Measurements from ENCODE around the gene NKIRAS2.

The NKIRAS2 gene

DNA sequence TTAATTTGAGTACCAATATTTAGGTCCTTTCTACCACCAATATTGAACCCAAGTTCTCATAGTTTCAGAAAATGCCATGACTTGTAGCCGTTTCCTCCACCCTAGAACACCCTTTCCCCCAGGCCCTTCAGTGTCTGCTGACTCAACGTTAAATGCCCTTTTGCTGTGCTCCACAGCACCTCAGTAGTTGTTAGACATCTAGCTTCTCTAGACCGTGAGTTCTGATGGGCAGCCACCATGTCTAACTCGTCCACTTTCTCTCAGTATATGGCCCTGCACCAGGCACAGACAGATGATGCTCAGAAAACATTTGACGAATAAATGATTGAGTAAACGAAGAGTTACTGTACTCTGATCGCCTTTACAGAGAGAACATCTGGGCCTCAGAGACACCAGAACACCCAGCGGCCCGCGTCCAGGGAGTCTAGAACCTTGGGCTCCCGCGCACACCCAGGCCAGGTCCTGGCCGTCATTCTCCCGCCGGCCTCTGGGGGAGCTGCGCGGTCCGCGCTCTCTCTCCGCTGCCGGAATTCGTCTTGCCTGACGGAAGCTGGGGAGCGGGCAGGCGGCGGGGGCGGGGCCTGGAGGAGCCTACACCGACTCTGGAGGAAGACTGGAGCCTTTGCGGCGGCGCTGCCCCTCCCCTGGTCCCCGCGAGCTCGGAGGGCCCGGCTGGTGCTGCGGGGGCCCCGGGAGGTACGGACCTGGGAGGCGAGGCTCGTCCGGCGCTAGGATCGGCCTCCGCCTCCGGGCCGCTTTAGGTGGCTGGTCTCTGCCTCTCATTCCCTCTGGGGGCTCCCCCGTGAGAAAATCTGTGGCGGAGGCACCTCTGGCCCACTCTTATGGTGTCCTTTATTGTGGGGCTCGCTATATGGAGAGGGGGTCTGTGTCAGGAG lies at the start of gene NKIRAS2:
Gene NKIRAS2 (plus strand): TSS at position 582 of the 896 bp plus-strand sequence. CDS start 1,488 bp downstream, outside the sequence.
- peak; percentile 91 for DNase-seq (ENCODE audit: low read depth)

DNA sequence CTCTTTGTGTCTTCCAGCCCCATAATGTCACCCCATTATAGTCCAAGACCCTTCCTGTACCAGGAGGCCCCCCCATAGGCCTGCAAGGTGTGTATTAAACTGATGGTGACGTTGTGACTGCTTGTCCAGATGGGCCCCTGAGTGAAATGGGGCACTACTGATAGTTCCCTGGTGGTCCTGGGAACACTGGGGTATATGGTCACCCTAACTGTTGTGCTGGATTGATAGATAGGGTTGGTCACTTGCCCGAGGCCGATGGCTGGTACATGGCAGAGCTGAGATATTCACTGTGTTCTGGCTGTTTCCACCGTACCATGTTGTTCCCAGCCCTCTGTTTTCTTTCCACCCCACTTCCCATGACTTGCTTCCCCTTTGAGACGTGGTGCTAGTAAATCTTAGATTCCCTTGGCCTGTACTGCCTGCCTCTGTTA lies 49.0 kb upstream of the NKIRAS2 start:
- no peak for DNase-seq (ENCODE audit: low read depth)

DNA sequence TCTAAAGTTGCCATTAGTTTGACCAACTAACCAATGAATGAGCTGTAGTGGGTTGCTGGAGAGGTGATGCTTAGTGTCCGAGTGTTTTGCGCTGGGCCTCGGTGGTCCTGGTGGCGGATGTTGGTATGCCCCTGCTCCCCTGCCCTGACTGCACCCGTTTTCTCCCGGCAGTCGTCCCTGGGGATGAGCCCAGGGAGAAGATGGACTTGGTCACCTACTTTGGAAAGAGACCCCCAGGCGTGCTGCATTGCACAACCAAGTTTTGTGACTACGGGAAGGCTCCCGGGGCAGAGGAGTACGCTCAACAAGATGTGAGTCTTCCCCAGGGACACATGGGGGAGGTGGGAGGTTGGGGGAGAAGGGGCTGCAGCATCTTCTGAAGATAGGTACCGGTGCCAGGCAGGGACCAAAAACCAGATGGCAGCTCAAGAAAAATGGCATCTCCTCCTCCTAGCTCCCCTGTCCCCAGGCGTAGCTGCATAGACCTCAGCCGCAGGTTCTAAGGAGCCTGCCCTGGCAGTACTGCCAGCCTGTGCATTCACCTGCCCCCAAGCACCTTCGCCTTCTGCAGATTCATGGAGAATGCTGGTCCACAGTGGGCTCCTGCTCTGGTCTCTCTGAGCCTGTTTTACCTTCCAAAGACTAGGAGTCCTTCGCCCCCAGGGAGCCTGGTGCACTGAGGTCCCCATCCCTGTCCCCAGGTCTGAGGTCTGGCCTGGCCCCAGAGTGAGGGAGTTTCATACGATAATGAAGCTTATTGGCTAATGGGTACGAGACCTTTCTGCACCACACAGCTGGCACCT lies 48.0 kb upstream of the NKIRAS2 start:
- no peak for DNase-seq (ENCODE audit: low read depth)

DNA sequence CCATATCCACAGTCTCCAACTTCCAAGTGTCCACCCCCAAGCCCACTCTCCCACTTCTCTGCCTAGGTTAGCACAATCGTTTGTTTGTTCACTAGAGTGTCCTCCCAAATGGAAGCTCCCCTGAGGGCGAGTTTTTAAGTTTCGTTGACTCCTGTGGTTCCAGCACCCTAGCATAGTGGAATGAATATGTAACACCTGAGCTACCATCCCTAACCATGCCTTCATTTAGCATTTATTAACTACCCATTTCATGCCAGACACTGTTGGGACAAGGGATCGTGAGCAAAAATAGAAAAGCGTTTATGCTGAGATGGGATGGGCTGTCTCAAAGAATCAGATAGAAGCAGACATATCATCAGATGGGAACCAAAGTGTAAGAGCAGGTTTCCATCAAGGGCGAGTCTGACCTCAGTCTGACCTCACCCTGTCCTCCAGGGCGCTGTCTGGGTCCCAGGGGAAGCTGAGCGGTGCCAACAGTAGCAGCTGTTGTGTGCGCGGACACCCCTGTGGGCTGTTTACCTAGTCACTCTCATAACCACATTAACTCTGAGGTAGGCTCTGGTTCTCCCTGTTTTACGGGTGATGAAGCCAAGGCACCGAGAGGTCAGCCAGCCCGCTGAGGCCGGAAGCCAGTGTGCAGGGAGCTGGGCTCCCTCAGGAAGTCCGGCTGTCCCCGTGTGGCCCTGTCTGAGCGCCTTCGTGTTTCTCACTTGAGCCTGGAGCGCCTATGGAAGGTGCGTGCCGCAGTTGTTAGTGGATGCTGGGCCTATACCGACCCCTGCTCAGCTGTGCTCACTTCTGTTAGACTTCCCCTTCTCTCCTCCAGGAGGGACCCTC lies 47.1 kb upstream of the NKIRAS2 start:
- DNase-seq (ENCODE audit: low read depth) = no peak

DNA sequence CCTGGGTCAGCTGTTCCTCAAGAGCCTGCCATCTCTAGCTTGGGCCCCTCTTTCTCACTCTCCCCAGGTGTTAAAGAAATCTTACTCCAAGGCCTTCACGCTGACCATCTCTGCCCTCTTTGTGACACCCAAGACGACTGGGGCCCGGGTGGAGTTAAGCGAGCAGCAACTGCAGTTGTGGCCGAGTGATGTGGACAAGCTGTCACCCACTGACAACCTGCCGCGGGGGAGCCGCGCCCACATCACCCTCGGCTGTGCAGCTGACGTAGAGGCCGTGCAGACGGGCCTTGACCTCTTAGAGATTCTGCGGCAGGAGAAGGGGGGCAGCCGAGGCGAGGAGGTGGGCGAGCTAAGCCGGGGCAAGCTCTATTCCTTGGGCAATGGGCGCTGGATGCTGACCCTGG lies 46.5 kb upstream of the NKIRAS2 start:
- DNase-seq (ENCODE audit: low read depth) = no peak

DNA sequence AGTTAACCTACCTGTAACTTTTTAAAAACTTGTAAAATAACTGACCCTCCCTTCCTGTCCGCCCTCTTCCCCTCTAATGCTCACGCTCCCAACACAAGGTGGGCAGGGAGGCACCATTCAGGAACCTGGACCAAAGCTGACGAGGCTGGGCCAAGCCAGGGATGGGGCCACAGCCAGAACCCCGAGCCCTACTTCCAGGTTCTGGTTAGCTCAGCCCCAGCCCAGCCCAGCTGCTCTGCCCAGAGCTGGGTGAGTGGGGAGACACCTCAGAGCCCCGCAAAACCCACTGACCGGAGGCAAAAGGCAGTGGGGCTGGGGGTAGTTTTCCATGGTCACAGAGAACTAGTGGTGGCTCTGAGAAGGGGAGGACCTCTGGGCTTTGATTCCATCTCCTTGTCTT lies 45.9 kb upstream of the NKIRAS2 start:
- no peak for DNase-seq (ENCODE audit: low read depth)

DNA sequence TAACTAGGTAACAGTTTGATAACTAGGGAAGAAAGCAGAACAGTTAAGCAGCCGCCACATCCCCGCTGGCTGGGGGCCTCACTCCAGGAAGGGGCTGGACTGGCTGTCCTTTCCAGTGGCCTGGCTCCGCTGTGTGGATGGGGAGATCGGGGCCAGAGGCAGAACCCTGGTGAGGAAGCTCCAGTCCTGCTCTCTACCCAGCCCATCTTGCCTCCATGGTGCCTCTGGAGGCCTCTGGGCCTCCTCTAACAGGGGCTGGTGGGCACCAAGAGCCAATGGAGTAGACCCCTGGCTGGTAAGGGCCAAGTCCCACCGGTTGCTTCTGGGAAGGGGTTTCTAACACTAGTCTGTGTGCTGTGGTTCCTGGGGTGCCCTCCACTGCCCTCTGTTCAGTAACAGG lies 45.2 kb upstream of the NKIRAS2 start:
- DNase-seq (ENCODE audit: low read depth) = no peak

DNA sequence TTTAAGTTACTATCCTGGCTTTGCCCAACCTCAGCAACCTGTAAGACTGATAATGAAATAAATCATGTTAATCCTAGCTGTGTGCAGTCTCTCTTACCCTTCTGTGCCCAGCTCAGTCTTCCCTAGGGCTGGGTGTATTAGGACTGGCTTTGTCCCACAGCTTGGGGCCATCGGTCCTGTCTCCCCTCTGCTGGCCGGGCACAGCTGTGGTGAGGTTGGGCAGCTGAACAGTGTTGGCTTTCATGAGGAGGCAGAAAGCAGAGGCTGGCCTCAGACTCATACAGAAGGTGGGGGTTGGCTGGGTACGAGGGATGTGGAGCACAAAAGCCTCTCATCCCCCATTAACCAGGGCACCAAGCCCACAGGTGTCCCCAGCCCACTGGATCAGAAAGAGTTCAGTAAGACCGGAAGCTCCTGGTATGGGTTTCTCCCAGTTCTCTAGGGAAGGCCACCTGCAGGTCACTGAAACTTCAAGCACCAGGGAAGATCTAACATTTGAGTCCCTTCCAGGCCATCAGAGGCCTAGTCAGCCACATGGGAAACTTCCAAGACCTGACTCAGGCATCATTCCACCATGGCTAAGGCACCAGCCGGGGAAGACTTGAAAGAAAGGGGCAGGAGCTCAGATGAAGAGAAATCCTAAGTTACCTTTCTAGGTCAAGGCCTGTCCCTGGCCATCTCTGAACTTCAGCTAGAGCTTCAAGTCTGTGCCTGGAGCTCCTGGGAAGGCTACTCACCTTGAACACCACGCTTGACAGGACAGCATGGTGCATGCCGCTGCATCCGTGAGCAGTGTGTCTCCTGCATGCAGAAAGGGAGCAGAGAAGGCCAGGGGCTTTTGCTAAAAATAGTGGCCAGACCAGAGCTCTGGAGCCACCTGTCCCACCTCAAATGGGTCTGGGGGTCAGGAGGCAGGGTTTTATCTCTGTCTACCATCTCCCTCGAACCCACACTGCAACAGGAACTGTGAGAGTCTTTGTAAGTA lies 44.5 kb upstream of the NKIRAS2 start:
- DNase-seq (ENCODE audit: low read depth) = peak; percentile 22

DNA sequence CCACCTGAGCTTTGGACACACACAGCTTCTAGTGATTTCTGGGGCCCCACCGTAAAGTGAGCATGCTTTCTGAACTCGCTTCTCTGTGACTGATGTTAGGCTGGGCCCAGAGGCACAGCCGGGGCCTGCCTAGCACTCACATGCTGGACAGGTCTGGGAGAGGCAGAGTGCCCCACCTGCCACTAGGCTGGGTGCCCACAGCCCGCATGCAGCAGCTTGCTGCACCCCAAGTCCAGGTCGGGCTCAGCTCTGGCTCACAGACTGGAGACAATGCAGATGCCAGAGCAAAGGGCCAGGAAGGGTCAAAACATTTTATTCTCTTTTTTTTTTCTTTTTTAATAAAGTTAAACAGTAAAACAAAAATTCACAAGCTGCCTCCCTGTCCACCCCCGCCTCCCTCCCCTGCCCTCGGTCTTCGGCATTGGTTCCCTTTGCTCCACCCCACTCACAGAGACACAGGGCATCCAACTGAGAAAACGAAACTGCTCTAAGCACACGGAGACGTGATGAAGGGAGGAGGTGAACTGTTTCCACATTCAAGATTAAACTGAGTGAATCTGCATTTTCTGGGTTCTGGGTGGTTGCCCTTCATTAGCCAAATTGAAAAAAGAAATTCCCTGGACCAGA lies 43.6 kb upstream of the NKIRAS2 start:
- no peak for DNase-seq (ENCODE audit: low read depth)

DNA sequence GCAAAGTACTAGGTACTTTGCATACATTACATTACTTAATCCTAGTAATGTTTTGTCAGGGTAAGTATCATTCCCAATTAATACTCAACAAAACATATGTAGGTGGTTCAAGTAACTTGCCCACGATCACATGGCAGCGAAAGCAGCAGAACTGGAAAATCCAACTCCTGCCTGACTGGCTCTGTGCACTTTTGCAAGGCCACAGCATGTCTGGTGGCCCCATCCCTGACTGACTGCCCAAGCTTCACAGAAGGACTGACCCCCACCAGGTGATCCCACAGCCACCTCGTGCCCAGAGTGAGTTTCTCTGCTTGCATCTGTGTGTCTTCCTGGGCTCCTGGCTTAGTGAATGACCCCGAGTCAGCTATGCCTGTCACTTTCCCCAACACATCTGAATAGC lies 41.9 kb upstream of the NKIRAS2 start:
- no peak for DNase-seq (ENCODE audit: low read depth)

DNA sequence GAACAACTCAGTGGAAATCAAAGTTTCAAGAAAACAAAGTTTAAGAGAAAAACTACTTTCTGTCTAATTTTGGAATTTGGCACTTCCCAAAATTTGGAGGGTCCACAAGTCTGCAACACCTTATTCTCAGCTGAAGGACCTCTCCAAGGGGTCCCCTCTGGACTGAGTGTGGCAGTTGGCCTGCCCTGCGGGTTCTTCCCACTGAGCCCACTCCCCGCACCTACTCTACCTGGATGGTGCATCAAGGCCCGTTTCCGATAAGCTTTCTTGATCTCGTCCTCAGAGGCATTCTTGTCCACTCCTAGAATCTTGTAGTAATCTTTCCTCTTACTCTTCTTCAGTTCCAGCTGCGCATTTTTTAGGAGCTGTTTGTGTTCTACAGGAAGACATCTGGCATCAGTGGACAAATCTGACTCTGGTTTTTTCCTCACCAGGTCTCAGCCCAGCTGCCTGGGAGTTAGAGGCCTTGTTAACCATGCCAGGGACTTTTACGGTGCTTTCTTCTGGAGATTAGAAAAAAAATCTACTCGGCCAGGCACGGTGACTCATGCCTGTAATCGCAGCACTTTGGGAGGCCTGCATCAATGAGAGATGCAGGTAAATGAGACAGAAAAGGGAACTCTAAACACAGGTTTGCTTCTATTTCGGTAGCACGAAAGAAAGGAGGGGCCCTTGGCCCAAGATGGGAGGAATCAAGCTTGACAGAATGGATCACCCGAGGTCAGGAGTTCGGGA lies 37.7 kb upstream of the NKIRAS2 start:
- peak; percentile 36 for DNase-seq (ENCODE audit: low read depth)

DNA sequence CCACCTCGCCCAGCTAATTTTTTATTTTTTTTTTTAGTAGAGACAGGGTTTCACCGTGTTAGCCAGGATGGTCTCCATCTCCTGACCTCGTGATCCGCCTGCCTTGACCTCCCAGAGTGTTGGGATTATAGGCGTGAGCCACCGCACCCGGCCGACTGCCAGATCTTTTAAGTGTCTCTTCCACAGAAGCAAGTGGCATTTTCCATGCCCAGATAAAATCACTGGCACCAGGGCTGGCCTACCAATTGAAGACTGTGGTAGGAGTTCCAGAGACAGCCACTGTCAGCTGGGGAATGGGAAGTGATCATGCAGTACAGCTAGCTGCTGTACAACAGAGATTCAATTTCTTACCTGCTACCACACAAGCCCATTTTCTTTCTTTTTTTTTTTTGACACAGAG lies 35.4 kb upstream of the NKIRAS2 start:
- no peak for DNase-seq (ENCODE audit: low read depth)

DNA sequence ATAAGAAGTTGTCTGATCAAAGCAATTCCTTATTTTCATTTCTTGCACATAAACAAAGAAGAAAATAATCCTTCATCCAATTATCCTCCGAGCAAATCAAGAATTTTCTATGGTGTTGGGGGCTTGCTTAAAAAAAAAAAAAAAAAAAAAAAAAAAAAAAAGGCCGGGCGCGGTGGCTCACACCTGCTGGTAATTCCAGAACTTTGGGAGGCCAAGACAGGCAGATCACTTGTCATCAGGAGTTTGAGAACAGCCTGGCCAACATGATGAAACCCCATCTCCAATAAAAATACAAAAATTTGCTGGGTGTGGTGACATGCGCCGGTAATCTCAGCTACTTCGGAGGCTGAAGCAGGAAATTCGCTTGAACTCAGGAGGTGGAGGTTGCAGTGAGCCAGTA lies 34.0 kb upstream of the NKIRAS2 start:
- DNase-seq (ENCODE audit: low read depth) = no peak

DNA sequence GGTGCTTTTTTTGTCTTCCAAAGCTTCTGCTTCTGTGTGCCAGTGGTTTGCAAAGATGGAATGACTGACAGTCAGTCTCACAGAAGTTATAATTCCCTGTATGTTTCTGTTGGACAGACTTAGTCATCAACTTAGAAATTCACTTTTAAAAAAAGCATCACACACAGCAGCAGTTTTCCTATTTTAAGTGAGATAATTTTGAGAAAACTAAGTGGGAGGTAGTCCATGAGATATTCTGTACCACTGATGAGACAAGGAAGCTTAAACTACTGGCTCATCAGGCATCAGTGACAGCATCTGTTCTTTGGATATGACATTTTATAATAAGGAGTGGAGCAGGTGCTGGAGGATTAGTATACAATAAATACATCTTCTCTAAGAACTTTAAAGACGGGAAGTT lies 33.3 kb upstream of the NKIRAS2 start:
- DNase-seq (ENCODE audit: low read depth) = no peak

DNA sequence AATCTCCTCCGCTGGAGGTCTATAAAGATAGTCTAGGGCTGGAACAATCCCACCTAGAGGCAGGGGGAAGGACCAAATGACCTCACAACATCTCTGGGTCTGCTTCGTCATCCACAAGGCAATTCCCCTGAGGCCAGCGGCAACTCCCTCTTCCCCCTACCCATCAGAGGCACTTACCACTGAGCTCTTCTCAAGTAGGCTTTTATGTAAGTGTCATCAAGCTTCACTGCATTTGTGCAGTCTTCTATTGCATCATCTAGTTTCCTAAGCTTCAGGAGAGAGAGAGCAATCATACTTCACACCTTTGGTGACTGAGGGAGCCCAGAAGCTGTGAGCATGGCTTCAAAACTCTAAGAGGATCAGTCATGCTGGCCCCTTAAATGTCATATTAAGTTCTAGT lies 32.2 kb upstream of the NKIRAS2 start:
- DNase-seq (ENCODE audit: low read depth) = no peak

DNA sequence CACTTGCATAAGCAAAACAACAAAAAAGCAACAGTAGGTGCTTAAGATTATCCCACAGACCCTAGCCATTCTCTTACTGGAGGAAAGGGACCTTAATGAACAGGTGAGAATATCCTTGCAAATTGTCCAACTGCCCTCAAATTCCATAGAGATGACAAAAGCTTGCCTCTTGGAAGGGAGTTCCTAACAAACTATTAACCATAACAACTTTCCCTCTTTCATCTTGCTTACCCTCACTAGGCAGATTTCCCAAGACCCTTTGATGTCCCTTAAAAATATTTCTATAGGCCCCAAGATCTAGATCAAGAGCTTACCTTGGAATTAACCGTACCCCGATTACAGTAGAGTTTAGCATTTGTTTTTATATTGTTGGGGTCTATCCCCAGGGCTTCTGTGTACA lies 31.5 kb upstream of the NKIRAS2 start:
- no peak for DNase-seq (ENCODE audit: low read depth)

DNA sequence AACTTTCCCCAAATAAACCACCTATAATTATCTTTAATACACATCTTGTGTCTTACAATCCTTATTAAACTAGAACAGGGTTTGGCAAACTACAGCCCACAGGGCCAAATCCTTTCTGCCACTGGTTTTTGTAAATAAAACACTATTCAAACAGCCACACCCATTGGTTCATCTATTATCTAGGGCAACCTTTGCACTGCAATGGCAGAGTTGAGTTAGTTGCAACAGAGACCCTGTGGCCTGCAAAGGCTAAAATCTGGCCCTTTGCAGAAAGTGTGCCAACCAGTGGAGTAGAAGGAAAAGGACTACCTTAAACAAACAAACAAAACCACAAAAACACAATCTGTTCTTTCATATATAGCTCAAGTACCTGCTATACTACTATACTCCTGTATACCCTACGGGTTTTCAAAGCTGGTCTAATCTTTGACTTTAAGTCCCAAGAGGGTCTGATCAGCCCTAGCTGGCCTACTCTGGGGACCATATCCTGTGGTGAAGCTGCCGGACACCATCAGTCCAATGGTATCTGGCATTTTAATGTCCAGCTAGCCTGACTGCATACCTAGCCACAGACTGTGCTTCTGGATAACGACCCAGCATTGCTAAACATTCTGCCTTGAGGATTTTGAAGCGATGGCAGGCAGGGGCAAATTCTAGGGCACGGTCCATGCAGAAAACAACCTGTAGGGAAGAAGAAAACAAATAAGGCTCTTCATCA lies 30.0 kb upstream of the NKIRAS2 start:
- DNase-seq (ENCODE audit: low read depth) = no peak

DNA sequence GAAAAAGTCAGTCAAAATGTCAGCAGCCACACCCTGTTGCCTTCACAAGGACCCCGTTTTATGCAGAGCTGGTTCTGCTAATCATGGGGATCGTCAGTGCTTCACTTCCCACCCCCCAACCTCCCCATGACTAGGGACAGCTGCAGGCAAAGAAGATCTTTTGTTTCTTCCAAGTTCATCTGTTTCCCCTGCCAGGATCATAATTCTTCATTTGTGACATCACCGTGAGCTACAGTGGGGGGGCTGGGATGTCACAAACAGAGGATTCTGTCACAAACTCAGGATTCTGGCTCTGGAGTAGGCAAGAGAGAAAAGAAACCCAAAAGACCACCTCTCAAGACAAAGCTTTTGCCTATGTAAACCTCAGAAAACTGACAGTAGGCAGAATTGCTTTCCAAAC lies 27.3 kb upstream of the NKIRAS2 start:
- peak; percentile 23 for DNase-seq (ENCODE audit: low read depth)

DNA sequence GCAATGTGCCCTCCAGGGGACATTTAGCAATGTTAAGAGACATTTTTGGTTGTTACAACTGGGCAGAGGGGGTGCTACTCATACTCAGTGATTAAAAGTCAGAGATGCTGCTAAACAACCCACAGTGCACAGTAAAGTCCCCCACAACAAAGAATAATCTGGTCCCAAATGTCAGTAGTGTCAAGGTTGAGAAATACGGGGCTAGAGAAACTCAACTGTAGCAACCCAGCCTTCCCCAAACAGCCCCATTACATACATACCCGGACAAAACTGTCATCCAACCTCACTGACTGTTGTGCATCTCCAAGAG lies 23.1 kb upstream of the NKIRAS2 start:
- DNase-seq (ENCODE audit: low read depth) = no peak

Measured in EH (cell line).